H9 (cell line): ENCODE data around the gene STX1A. TPM values are rescaled to one million over a fixed set of nuclear protein-coding genes. Genes with fewer than 3 reads are reported as not detected.

Experiments
- DNase-seq: peaks from one replicate; pipeline ENCODE4 v3.0.0-alpha.2; 2017
- H2AFZ ChIP-seq: one replicate; pipeline ENCODE4 v1.6.1; 2013; ENCODE audit warnings: mild to moderate bottlenecking, low read length, control low read depth, moderate library complexity
- H2AK5ac ChIP-seq: 2 replicates; pipeline ENCODE4 v1.6.1; 2013; ENCODE audit warnings: low read length, control low read depth, mixed read lengths; ENCODE audit not compliant: insufficient read length
- H2BK120ac ChIP-seq: one replicate; pipeline ENCODE4 v1.6.1; 2013; ENCODE audit warnings: low read depth, mild to moderate bottlenecking, low read length, control low read depth, inconsistent platforms; ENCODE audit not compliant: poor library complexity, severe bottlenecking
- H2BK12ac ChIP-seq: 2 replicates; pipeline ENCODE4 v1.6.1; 2013; ENCODE audit warnings: low read length, control low read depth, mixed read lengths, low read depth; ENCODE audit not compliant: insufficient read length
- H2BK15ac ChIP-seq: 2 replicates; pipeline ENCODE4 v1.6.1; 2013; ENCODE audit warnings: low read depth, low read length, control low read depth
- H2BK20ac ChIP-seq: one replicate; pipeline ENCODE4 v1.6.1; 2013; ENCODE audit warnings: low read depth, mild to moderate bottlenecking, low read length, control low read depth, inconsistent platforms; ENCODE audit not compliant: poor library complexity, severe bottlenecking
- H2BK5ac ChIP-seq: 2 replicates; pipeline ENCODE4 v1.6.1; 2013; ENCODE audit warnings: low read length, control low read depth, mixed read lengths; ENCODE audit not compliant: insufficient read length
- H3K14ac ChIP-seq: 2 replicates; pipeline ENCODE4 v1.6.1; 2013; ENCODE audit warnings: low read length, control low read depth; ENCODE audit not compliant: insufficient read depth
- H3K18ac ChIP-seq: 2 replicates; pipeline ENCODE4 v1.6.1; 2013; ENCODE audit warnings: low read depth, mild to moderate bottlenecking, mixed read lengths, low read length, control low read depth; ENCODE audit not compliant: insufficient read length
- H3K23ac ChIP-seq: 2 replicates; pipeline ENCODE4 v1.6.1; 2013; ENCODE audit warnings: low read length, control low read depth, mixed read lengths, low read depth; ENCODE audit not compliant: insufficient read length
- H3K23me2 ChIP-seq: 2 replicates; pipeline ENCODE4 v1.6.1; 2013; ENCODE audit warnings: low read depth, mild to moderate bottlenecking, mixed read lengths, low read length, control low read depth; ENCODE audit not compliant: insufficient read length, poor library complexity, severe bottlenecking
- H3K27ac ChIP-seq: 2 replicates; pipeline ENCODE4 v1.5.1; 2013; ENCODE audit warnings: low read length, control low read depth, mixed read lengths, low read depth; ENCODE audit not compliant: insufficient read length
- H3K27me3 ChIP-seq: 2 replicates; pipeline ENCODE4 v1.6.1; 2013; ENCODE audit warnings: low read length, control low read depth, inconsistent platforms; ENCODE audit not compliant: insufficient read depth
- H3K4ac ChIP-seq: 2 replicates; pipeline ENCODE4 v1.6.1; 2013; ENCODE audit warnings: low read depth, mild to moderate bottlenecking, control low read depth, inconsistent platforms, low read length, moderate library complexity
- H3K4me1 ChIP-seq: 2 replicates; pipeline ENCODE4 v1.6.1; 2013; ENCODE audit warnings: low read length, control low read depth, inconsistent platforms; ENCODE audit not compliant: insufficient read depth
- H3K4me2 ChIP-seq: 2 replicates; pipeline ENCODE4 v1.6.1; 2013; ENCODE audit warnings: low read length, control low read depth, mixed read lengths; ENCODE audit not compliant: insufficient read length, insufficient read depth
- H3K56ac ChIP-seq: 2 replicates; pipeline ENCODE4 v1.6.1; 2013; ENCODE audit warnings: low read depth, mild to moderate bottlenecking, mixed read lengths, low read length, control low read depth; ENCODE audit not compliant: insufficient read length
- H3K79me1 ChIP-seq: 2 replicates; pipeline ENCODE4 v1.6.1; 2013; ENCODE audit warnings: low read depth, mild to moderate bottlenecking, moderate library complexity, low read length, control low read depth, inconsistent platforms; ENCODE audit not compliant: insufficient read depth, poor library complexity, severe bottlenecking
- H3K79me2 ChIP-seq: 2 replicates; pipeline ENCODE4 v1.6.1; 2013; ENCODE audit warnings: low read length, control low read depth, inconsistent platforms; ENCODE audit not compliant: insufficient read depth
- H3K9ac ChIP-seq: 2 replicates; pipeline ENCODE4 v1.6.1; 2013; ENCODE audit warnings: low read length, control low read depth, mixed read lengths; ENCODE audit not compliant: insufficient read length; ENCODE audit errors: extremely low read depth
- H3K9me3 ChIP-seq: one replicate; pipeline ENCODE4 v1.6.1; 2013; ENCODE audit warnings: low read depth, low read length, inconsistent platforms; ENCODE audit not compliant: control insufficient read depth
- H3T11ph ChIP-seq: one replicate; pipeline ENCODE4 v1.6.1; 2013; ENCODE audit warnings: mild to moderate bottlenecking, low read length, control low read depth, inconsistent platforms
- H4K20me1 ChIP-seq: one replicate; pipeline ENCODE4 v1.6.1; 2013; ENCODE audit not compliant: control insufficient read depth, insufficient read length, insufficient read depth
- H4K5ac ChIP-seq: 2 replicates; pipeline ENCODE4 v1.6.1; 2013; ENCODE audit warnings: low read depth, mild to moderate bottlenecking, mixed read lengths, low read length, control low read depth; ENCODE audit not compliant: insufficient read length
- H4K8ac ChIP-seq: replicated peaks from 2 replicates; pipeline ENCODE4 v1.6.1; 2013; ENCODE audit warnings: low read length, control low read depth, mixed read lengths, low read depth; ENCODE audit not compliant: insufficient read length
- H4K91ac ChIP-seq: 2 replicates; pipeline ENCODE4 v1.6.1; 2013; ENCODE audit warnings: low read depth, mild to moderate bottlenecking, moderate library complexity, mixed read lengths, low read length, control low read depth; ENCODE audit not compliant: insufficient read length
- H3K27ac Mint-ChIP-seq, 3 experiments: 2 replicates in 2 of 3; 3 replicates in 1 of 3; pipeline ENCODE4 v1.8.0; 2020 to 2021; ENCODE audit warnings: mixed read lengths in 3 of 3, mild to moderate bottlenecking in 1 of 3, moderate library complexity in 1 of 3
- H3K27me3 Mint-ChIP-seq: 2 replicates; pipeline ENCODE4 v1.8.0; 2021; ENCODE audit warnings: low read depth, mild to moderate bottlenecking, moderate library complexity, mixed read lengths
- H3K36me3 Mint-ChIP-seq, 3 experiments: 2 replicates in 2 of 3; 3 replicates in 1 of 3; pipeline ENCODE4 v1.8.0; 2020 to 2021; ENCODE audit warnings: low read depth in 3 of 3, mixed read lengths in 3 of 3; ENCODE audit not compliant: insufficient read depth in 1 of 3
- H3K4me1 Mint-ChIP-seq, 2 experiments: 2 replicates each; pipeline ENCODE4 v1.8.0; 2020; ENCODE audit warnings: mixed read lengths in 2 of 2
- H3K4me3 Mint-ChIP-seq, 2 experiments: 2 replicates in 1 of 2; 3 replicates in 1 of 2; pipeline ENCODE4 v1.8.0; 2020 to 2021; ENCODE audit warnings: mild to moderate bottlenecking in 2 of 2, mixed read lengths in 2 of 2, moderate library complexity in 1 of 2
- H3K9me3 Mint-ChIP-seq, 2 experiments: 2 replicates in 1 of 2; 3 replicates in 1 of 2; pipeline ENCODE4 v1.8.0; 2020; ENCODE audit warnings: mild to moderate bottlenecking in 2 of 2, mixed read lengths in 2 of 2, moderate library complexity in 1 of 2
- WGBS: extraction: QIAGEN DNeasy Blood & Tissue Kit; methylation state at CpG from one replicate; pipeline ENCODE4 v1.1.7; 2013; ENCODE audit warnings: missing lambda C conversion rate, low lambda C conversion rate, mixed read lengths; ENCODE audit not compliant: insufficient read length; ENCODE audit errors: extremely low coverage; 5-methylcytosine and 5-hydroxymethylcytosine counted together
- total RNA-seq: library from RNA; stranded (reverse); gene quantifications from 2 replicates; pipeline ENCODE4 v1.2.1, GENCODE V29; 2021
- TF ChIP-seq, protein P1 (sequence below): fragments of 200-600 bp; sonication (generic); conservative IDR thresholded peaks from 3 replicates; pipeline ENCODE4 v1.8.0; 2021; ENCODE audit warnings: antibody characterized with exemption, mild to moderate bottlenecking

The STX1A gene
- total RNA-seq, 1 experiment from 2014 or later, result 10.1 TPM

DNA sequence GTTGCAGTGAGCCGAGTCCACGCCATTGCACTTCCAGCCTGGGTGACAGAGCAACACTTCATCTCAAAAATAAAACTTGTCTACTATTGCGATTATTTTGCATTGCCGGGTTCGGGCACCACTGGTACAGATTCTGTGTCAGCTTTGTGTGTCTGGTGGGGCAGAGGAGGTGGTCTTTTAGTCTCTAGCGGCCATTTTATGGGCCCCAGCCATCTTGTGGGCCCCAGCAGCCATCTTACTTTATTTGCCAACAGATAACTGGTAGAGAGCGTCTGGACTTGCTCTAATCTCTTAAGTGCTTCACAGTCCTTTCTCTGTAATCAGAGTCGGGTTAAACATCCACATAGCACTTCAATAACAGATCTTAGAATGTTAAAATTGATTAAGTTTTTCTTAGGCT is 31.2 kb downstream of the STX1A start:
- Mint-ChIP-seq H3K36me3 (peaks cover 40 to 66% (median 56%) of the 10 kb centered on the region in 3 experiments), H3K27ac (peak overlapping the region in 1 of 3 experiments; percentile 40; a peak in 1 of 7 replicates)
- no peak overlapping the region for H2AFZ ChIP-seq

More for the DNA sequence above, 31.2 kb downstream of the STX1A start:
- no peak overlapping the region for H2BK120ac ChIP-seq
- no peaks in the 10 kb centered on the region for H3K23me2 ChIP-seq
- H3K4ac ChIP-seq, result no peak overlapping the region
- no peak for DNase-seq
- H4K91ac ChIP-seq, result no peak overlapping the region
- no peak overlapping the region for H4K8ac ChIP-seq
- no peak overlapping the region for H2BK15ac ChIP-seq
- H2BK20ac ChIP-seq, result no peak overlapping the region
- no peaks in the 10 kb centered on the region for H3K4me1 ChIP-seq
- no peak overlapping the region for H3T11ph ChIP-seq
- Mint-ChIP-seq H3K4me3 (no peak overlapping the region), H3K9me3 (no peaks in the 10 kb centered on the region), H3K4me1 (peaks cover 0 to 2% of the 10 kb centered on the region in 2 experiments; a peak in 1 of 4 replicates), H3K27me3 (no peaks in the 10 kb centered on the region; the same call in 1 of the 2 replicates)
- H4K5ac ChIP-seq, result no peak overlapping the region
- peaks cover 9% of the 10 kb centered on the region for H3K79me1 ChIP-seq
- no peak overlapping the region for H3K18ac ChIP-seq
- no peak overlapping the region for H2AK5ac ChIP-seq
- no peak overlapping the region for H3K14ac ChIP-seq
- no peaks in the 10 kb centered on the region for H3K9me3 ChIP-seq
- H4K20me1 ChIP-seq, result peaks cover 3% of the 10 kb centered on the region
- no peak overlapping the region for H2BK5ac ChIP-seq
- TF ChIP-seq, protein P1, sequence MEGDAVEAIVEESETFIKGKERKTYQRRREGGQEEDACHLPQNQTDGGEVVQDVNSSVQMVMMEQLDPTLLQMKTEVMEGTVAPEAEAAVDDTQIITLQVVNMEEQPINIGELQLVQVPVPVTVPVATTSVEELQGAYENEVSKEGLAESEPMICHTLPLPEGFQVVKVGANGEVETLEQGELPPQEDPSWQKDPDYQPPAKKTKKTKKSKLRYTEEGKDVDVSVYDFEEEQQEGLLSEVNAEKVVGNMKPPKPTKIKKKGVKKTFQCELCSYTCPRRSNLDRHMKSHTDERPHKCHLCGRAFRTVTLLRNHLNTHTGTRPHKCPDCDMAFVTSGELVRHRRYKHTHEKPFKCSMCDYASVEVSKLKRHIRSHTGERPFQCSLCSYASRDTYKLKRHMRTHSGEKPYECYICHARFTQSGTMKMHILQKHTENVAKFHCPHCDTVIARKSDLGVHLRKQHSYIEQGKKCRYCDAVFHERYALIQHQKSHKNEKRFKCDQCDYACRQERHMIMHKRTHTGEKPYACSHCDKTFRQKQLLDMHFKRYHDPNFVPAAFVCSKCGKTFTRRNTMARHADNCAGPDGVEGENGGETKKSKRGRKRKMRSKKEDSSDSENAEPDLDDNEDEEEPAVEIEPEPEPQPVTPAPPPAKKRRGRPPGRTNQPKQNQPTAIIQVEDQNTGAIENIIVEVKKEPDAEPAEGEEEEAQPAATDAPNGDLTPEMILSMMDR, result no peak
- no peak overlapping the region for H3K27ac ChIP-seq
- H3K56ac ChIP-seq, result no peak overlapping the region
- no CpG with 5 or more reads among the region's 8 CpGs for WGBS
- H3K23ac ChIP-seq, result no peak overlapping the region
- H3K27me3 ChIP-seq, result no peaks in the 10 kb centered on the region
- H2BK12ac ChIP-seq, result no peak overlapping the region
- H3K79me2 ChIP-seq, result peaks cover 13% of the 10 kb centered on the region; the same call in 1 of the 2 replicates
- H3K9ac ChIP-seq, result no peak overlapping the region
- H3K4me2 ChIP-seq, result no peak overlapping the region
